ENCODE results near the gene IL3RA. TPM values are rescaled to one million over a fixed set of nuclear protein-coding genes. Genes with fewer than 3 reads are reported as not detected.
"Not testable (repeated sequence)": the region's sequence is repeated elsewhere in the genome, so short reads cannot be mapped to it uniquely, and the experiment has no call there.

The IL3RA gene
- total RNA-seq, 3 donors from 2014 or later: 0.34 to 0.76 (median 0.76) TPM

DNA sequence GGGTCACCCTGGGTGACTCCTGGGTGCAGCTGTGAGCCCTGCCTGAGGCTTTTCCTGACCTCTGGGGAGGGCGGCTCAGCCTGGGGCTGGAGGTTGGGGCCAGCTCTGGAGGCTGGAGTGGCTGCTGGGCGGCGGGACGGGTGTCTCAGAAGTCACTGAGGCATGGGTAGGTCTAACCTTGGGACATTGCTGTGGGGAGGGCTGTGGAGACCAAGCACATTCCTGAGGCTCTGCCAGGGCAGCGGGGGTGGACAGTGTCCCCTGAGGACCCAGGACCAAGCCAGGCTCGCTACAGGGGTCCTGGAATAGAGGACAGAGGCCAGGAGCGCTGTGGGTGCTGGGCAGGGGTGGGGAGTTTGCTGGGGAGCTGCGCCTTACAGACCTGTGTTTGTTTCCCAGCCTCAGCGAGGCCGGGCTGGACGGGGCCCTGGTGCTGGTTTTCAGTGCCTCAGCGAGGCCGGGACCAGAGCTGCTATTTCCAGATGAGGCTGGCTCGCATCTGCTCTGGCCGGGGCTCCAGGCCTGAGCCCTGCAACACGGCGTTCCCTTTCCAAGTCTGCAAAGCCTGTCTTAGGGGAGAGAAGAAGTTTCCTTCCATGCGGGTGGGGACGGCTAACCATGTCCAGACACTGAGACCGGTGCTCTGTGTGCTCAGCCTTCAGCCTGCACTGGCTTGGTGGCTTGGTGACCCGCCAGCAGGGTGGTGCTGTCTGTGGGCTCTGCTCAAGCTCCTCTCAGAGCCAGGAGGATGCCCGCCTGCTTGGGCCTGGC is 58.3 kb downstream of the IL3RA start:
- DNase-seq (no peak), ATAC-seq (no peak)
- Mint-ChIP-seq H3K4me3 (peak overlapping the region; percentile 59), H3K36me3 (ENCODE audit: insufficient read depth) (peaks cover 18% of the 10 kb centered on the region), H3K9me3 (no peaks in the 10 kb centered on the region), H3K4me1 (ENCODE audit: low read depth) (peaks cover 35% of the 10 kb centered on the region), H3K27me3 (ENCODE audit: low read depth) (no peaks in the 10 kb centered on the region)

DNA sequence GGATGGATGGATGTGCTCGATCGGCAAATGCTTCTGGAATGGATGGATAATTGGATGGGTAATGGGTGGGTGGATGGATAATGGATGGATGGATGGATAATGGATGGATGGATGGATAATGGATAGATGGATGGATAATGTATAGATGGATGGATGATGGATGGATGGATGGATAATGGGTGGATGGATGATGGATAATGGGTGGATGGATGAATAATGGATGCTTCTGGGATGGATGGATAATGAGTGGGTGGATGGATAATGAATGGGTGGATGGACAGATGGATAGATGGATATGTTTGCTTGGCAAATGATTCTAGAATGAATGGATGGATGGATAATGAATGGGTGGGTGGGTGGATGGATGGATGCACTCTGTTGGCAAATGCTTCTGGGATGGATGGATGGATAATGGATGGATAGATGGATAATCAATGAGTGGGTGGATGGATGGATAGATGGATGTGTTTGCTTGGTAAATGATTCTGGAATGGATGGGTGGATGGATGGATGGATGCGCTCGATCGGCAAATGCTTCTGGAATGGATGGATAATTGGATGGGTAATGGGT is 59.1 kb downstream of the IL3RA start:
- no peak for ATAC-seq
- Mint-ChIP-seq H3K36me3 (ENCODE audit: insufficient read depth) (peaks cover 18% of the 10 kb centered on the region), H3K27me3 (ENCODE audit: low read depth) (no peaks in the 10 kb centered on the region), H3K4me3 (peak overlapping the region; percentile 27), H3K9me3 (no peaks in the 10 kb centered on the region), H3K4me1 (ENCODE audit: low read depth) (peaks cover 29% of the 10 kb centered on the region)
- DNase-seq: no peak

DNA sequence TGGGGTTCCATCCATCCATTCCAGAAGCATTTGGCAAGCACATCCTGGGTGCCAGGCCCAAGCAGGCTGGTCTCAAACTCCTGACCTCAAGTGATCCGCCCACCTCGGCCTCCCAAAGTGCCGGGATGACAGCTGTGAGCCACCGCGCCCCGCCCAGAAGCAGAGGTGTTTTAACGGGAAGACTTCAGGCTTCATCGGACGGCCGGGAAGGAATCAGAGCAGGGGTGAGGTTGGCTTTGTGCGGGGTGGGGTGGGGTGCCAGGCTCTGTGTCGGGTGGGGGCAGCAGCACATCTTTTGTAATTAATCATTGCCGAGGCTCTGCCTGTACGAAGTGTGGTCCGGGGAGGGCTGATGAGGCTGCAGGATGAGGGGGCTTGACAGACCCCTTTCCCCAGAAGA is 60.4 kb downstream of the IL3RA start:
- no peak for DNase-seq
- ATAC-seq: no peak
- no peaks in the 10 kb centered on the region for H3K9me3 Mint-ChIP-seq
- H3K4me1 Mint-ChIP-seq (ENCODE audit: low read depth): peaks cover 23% of the 10 kb centered on the region
- H3K27me3 Mint-ChIP-seq (ENCODE audit: low read depth): no peaks in the 10 kb centered on the region
- H3K36me3 Mint-ChIP-seq (ENCODE audit: insufficient read depth): peaks cover 12% of the 10 kb centered on the region
- no peak overlapping the region for H3K4me3 Mint-ChIP-seq

- no peaks in the 10 kb centered on the region for H3K9me3 Mint-ChIP-seq
- H3K36me3 Mint-ChIP-seq (ENCODE audit: insufficient read depth): peaks cover 12% of the 10 kb centered on the region
- no peak for DNase-seq
- no peaks in the 10 kb centered on the region for H3K27me3 Mint-ChIP-seq (ENCODE audit: low read depth)
- no peak for ATAC-seq
- no peak overlapping the region for H3K4me3 Mint-ChIP-seq
- peaks cover 23% of the 10 kb centered on the region for H3K4me1 Mint-ChIP-seq (ENCODE audit: low read depth)
These were observed 61.1 kb downstream of the IL3RA start for GRCh38 chrX:1397441-1398270.

- Mint-ChIP-seq H3K36me3 (ENCODE audit: insufficient read depth) (peaks cover 12% of the 10 kb centered on the region), H3K27me3 (ENCODE audit: low read depth) (no peaks in the 10 kb centered on the region), H3K9me3 (no peaks in the 10 kb centered on the region), H3K4me3 (no peak overlapping the region), H3K4me1 (ENCODE audit: low read depth) (peaks cover 17% of the 10 kb centered on the region)
- DNase-seq: no peak
- no peak for ATAC-seq
These were observed 62.1 kb downstream of the IL3RA start for GRCh38 chrX:1398431-1399340.

DNA sequence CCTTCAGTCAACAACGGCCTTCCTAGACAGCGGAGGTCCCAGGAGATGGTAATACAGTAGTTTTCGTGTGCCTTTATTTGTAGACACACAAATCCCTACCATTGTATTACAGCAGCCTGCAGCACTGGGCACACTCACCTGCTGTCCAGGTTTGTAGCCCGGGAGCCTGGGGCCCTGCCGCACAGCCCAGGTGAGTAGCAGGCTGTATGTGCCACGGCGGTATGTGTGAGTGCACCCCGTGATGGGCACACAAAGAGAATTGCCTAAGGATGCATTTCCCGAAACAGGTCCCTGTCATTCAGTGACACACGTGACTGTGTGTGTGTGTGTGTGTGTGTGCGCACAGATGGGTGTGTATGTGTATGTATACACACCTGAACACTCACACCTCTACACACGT is 63.5 kb downstream of the IL3RA start:
- Mint-ChIP-seq H3K36me3 (ENCODE audit: insufficient read depth) (peaks cover 12% of the 10 kb centered on the region), H3K4me3 (no peak overlapping the region), H3K4me1 (ENCODE audit: low read depth) (peaks cover 12% of the 10 kb centered on the region), H3K9me3 (no peaks in the 10 kb centered on the region), H3K27me3 (ENCODE audit: low read depth) (no peaks in the 10 kb centered on the region)
- ATAC-seq: no peak
- DNase-seq: no peak

GRCh38 chrX:1400742-1401471 is 64.3 kb downstream of the IL3RA start:
- no peak for DNase-seq

GRCh38 chrX:1401611-1402430 is 65.2 kb downstream of the IL3RA start:
- no peak for ATAC-seq
- H3K9me3 Mint-ChIP-seq: no peaks in the 10 kb centered on the region
- no peaks in the 10 kb centered on the region for H3K4me1 Mint-ChIP-seq (ENCODE audit: low read depth)
- H3K4me3 Mint-ChIP-seq: no peak overlapping the region
- no peak for DNase-seq
- no peaks in the 10 kb centered on the region for H3K27me3 Mint-ChIP-seq (ENCODE audit: low read depth)
- H3K36me3 Mint-ChIP-seq (ENCODE audit: insufficient read depth): no peaks in the 10 kb centered on the region

More at GRCh38 chrX:1400742-1401471, 64.3 kb downstream of the IL3RA start:
- peak; percentile 15 to 39 for ATAC-seq
- Mint-ChIP-seq H3K36me3 (ENCODE audit: insufficient read depth) (peaks cover 5% of the 10 kb centered on the region), H3K4me3 (no peak overlapping the region), H3K27me3 (ENCODE audit: low read depth) (no peaks in the 10 kb centered on the region), H3K4me1 (ENCODE audit: low read depth) (peaks cover 5% of the 10 kb centered on the region), H3K9me3 (no peaks in the 10 kb centered on the region)

GRCh38 chrX:1403228-1403627 is 66.6 kb downstream of the IL3RA start:
- H3K9me3 Mint-ChIP-seq: no peaks in the 10 kb centered on the region
- no peaks in the 10 kb centered on the region for H3K36me3 Mint-ChIP-seq (ENCODE audit: insufficient read depth)
- H3K27me3 Mint-ChIP-seq (ENCODE audit: low read depth): no peaks in the 10 kb centered on the region
- no peak overlapping the region for H3K4me3 Mint-ChIP-seq
- no peak for DNase-seq
- no peaks in the 10 kb centered on the region for H3K4me1 Mint-ChIP-seq (ENCODE audit: low read depth)
- no peak for ATAC-seq

GRCh38 chrX:1403867-1404266 is 67.3 kb downstream of the IL3RA start:
- not testable (repeated sequence) for H3K27me3 Mint-ChIP-seq (ENCODE audit: low read depth); H3K9me3 Mint-ChIP-seq; H3K36me3 Mint-ChIP-seq (ENCODE audit: insufficient read depth); H3K4me1 Mint-ChIP-seq (ENCODE audit: low read depth); DNase-seq; ATAC-seq; H3K4me3 Mint-ChIP-seq

GRCh38 chrX:1405769-1406168 is 69.2 kb downstream of the IL3RA start:
- not testable (repeated sequence) for H3K36me3 Mint-ChIP-seq (ENCODE audit: insufficient read depth); H3K27me3 Mint-ChIP-seq (ENCODE audit: low read depth); H3K9me3 Mint-ChIP-seq

GRCh38 chrX:1407035-1407434 is 70.5 kb downstream of the IL3RA start:
- Mint-ChIP-seq H3K9me3 (no peaks in the 10 kb centered on the region), H3K4me1 (ENCODE audit: low read depth) (no peaks in the 10 kb centered on the region)
- ATAC-seq: no peak

More at GRCh38 chrX:1405769-1406168, 69.2 kb downstream of the IL3RA start:
- not testable (repeated sequence) for ATAC-seq; DNase-seq; H3K4me3 Mint-ChIP-seq; H3K4me1 Mint-ChIP-seq (ENCODE audit: low read depth)

GRCh38 chrX:1411326-1411725 is 74.7 kb downstream of the IL3RA start:
- ATAC-seq: no peak
- Mint-ChIP-seq H3K9me3 (no peaks in the 10 kb centered on the region), H3K4me1 (ENCODE audit: low read depth) (no peaks in the 10 kb centered on the region), H3K36me3 (ENCODE audit: insufficient read depth) (peaks cover 27% of the 10 kb centered on the region), H3K27me3 (ENCODE audit: low read depth) (no peaks in the 10 kb centered on the region), H3K4me3 (no peak overlapping the region)
- no peak for DNase-seq

More at GRCh38 chrX:1407035-1407434, 70.5 kb downstream of the IL3RA start:
- DNase-seq: no peak
- Mint-ChIP-seq H3K27me3 (ENCODE audit: low read depth) (no peaks in the 10 kb centered on the region), H3K4me3 (no peak overlapping the region), H3K36me3 (ENCODE audit: insufficient read depth) (peaks cover 9% of the 10 kb centered on the region)
